ENCODE data around the gene CACNG4.
A peak's percentile ranks its signal among the peaks of the same experiment; 100 is the strongest.

The CACNG4 gene

DNA sequence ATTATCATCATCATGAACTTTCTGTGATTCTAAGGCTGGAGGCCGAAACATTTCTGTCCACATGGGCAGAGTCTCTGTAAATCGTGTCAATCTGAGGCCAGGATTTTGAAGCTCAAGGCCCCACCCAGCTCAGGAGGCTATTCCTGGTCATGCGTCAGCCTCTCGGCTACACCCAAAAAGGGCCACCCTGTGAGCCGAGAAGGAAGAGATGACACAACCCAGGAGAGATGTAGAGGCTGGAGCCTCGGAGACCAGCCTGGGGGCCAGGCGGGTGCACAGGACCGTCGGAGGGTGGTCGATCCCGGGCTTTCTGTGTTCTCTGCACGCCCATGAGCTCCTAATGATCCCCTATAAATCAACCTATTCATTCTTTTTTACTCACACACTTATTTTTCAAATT lies 78.8 kb downstream of the CACNG4 start:
- DNase-seq (ENCODE audit: low spot score): no peak

DNA sequence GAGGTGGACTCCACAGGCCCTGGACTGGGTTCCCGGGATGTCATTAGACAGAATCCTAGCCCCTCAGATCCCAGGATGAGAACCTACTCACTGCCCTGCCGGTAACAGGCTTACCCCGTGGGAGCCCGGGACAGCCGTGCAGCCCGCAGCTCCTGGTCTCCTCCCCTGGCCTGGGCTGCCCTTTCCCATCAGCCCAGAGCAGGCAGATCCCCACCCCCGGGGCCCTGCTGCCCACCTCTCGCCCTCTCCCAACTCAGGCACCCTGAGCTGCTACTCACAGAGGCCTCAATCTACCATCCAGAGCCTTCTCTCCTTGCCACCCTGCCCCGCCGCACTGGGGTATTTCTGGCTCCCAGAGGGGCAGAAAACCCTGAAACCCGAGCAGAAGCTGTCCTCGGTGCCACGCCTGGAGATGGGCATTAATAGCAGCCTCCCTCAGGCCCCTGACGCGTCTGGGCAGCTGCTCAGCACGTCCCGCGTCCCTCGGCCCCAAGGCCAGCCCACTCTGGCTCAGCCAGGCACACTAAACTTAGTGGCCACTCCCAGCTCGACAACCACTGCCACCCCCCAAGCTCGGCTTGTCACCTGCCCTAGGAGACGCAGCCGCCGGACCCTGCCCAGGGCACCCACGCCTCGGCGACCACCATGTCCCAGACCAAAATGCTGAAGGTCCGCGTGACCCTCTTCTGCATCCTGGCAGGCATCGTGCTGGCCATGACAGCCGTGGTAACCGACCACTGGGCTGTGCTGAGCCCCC lies 79.7 kb downstream of the CACNG4 start, which contains the start of gene CACNG1:
CACNG1 (plus strand) TSS at position 539 of the 757 bp plus-strand sequence; CDS start at position 646, 107 bp downstream.
- no peak for DNase-seq (ENCODE audit: low spot score)

DNA sequence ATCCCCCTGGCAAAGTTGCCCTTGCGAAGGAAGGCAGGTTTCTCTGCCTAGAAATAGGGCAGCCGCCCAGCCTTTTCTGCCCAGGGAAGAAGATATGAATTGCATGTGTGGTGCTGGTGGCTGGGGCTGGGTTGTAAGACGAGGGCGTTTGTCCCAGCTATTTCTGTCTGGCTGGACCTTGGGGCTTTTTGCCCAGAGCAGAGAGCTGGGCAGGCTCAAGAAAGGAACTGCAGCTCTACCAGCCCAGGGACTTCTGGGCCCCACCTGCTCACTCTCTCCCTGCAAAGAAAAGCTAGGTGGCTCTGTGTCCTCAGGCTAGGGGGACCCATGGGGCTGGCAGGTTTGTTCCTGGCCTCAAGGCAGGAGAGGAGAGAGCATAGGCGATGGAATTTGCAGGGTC lies 80.4 kb downstream of the CACNG4 start:
- no peak for DNase-seq (ENCODE audit: low spot score)

DNA sequence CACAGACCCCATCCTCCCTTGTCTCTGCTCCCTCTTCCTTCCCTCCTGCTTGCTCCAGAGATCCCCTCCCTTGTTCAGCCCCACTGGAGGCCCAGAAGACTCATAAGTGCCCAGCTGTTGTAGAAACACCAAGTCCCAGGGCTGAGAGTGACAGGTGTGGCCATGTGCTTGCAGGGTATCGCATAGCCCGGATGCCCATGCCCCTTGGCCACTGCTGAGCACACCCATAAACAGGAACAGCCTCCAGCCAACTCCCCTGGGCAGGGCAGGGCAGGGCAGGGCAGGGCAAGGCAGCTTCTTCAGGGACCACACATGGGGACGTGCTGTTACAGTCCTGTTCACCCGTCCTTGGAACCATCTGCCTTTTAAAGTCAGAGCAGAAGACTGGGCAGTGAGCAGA lies 81.9 kb downstream of the CACNG4 start:
- no peak for DNase-seq (ENCODE audit: low spot score)

DNA sequence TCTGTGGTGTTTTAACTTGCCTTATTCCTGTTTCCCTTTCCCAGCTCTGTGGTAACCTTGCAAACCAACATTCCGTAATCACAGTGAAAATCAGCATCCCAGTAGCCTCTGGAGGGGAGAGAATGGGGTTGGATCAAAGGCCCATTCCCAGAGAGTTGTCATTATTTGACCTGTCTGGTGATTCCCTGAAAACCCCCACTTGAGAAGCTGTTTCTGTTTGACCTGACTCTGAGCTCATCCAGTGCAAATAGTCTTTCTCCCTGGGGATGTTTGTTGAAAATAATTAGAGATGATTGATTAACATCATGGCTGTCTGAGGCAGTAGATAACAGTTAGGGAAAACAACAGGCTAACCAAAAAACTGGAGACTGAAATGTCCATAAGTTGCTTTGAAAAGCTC lies 82.9 kb downstream of the CACNG4 start:
- no peak for DNase-seq (ENCODE audit: low spot score)

DNA sequence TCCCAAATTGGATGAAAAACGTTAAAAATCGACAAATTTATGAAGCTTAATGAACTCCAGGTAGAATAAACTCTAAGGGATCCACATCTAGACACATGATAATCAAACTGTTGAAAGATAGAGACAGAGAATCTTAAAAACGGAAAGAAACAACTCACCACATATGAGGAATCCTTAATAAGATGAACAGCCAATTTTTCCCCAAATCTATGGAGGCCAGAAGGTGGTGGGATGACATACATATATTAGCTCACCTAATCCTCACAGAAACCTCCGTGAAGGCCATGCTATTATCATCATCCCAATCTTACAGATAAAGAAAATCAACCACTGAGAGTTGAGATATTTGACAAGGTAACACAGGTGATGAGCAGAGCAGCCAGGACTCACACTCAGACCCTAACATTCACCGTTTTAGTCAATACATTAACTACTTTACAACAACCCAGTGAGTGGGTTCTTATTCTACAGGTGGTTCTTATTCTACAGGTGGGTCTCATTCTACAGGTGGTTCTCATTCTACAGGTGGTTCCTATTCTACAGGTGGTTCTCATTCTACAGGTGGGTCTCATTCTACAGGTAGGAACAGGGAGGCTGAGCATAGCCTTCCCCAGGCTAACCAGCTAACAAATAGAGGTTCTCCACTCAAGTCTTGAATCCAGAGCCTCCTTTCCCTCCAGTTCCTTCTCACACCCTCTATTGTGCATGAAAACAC lies 84.7 kb downstream of the CACNG4 start:
- DNase-seq (ENCODE audit: low spot score): no peak

DNA sequence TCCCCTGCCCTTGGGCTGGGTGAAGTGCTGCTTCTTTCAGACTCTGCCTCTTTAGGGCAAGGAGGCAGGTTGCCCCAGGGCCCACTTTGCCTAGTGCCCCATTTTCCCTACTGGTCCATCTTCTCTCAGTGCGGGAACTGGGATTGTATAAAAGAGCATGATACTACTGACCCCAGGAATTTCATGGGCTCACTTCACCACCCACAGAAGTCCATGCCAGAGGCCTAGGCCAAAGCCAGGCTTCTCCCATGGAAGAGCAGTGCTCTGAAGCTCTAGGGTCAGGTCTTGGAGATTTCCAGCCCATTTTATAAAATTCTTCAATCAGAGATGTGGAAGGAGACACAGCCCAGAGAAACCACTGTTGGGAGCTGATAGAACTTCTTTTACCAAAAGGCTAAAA lies 85.6 kb downstream of the CACNG4 start:
- peak; percentile 41 for DNase-seq (ENCODE audit: low spot score)

DNA sequence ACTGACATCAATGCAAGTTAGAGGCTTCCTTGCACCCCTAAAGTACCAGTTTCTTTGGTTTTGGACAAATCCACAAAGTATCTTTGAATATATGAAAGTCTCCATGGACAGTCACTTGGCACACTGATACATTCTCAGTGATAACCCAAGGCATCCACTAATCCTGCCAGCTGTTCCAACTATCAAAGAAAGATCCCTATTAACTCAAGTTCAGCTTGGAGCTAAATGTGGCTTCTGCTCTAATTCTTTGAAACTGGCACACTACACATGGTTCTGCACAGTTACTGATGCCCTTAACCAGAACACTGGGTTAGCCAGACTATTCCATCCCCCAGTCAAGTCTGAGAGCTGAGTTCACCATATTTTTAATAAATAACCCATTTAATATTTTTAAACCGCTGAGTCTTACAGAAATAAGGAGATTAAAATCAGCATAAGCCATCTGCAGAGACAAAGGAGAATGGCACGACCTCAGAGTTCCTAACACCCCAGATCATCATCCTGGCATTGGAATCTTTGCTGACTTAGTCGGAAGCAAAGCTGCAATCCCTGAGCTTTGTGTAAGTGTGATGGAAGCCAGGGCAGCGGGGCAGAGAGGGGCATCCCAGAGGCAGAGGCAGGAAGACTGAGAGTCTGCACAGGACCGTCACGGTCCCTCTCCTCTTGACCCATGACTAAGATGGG lies 86.1 kb downstream of the CACNG4 start:
- peak; percentile 79 for DNase-seq (ENCODE audit: low spot score)

DNA sequence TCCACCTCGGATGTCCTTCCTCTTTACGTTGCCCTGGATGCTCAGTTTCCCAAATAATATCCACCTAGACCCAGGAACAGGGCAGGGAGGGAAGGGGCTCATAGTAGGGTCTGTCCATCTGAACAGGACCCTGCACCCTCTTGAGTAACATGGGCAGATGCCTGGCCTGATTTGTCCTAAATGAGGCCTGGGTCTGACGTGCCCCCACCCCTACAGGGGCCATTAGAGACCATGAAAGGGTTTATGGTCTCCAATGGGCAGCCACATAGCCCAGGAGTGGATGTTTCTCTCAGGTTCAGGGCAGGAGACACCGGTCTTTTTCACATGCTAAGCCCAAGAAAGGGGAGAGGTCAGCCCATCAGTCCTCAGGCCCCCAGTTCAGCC lies 86.6 kb downstream of the CACNG4 start:
- DNase-seq (ENCODE audit: low spot score): peak; percentile 36

DNA sequence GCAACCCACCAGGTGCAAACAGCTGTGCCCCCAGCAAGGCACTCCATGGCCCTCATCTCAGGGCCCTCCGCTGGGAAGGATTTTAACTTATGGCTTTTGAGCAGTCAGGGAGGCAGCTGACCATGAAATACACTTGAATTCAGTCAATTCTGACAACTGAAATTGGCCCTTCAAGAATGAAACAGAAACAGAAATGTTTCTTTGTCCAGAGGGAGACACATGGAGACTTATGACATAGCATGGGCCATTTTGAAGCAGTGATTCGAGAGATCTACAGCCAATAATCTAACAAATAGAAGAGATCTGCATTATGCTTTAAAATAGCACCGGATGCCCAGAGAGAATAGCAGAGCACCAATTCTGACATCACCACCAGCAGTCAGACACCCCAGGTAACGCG lies 87.3 kb downstream of the CACNG4 start:
- DNase-seq (ENCODE audit: low spot score): no peak

DNA sequence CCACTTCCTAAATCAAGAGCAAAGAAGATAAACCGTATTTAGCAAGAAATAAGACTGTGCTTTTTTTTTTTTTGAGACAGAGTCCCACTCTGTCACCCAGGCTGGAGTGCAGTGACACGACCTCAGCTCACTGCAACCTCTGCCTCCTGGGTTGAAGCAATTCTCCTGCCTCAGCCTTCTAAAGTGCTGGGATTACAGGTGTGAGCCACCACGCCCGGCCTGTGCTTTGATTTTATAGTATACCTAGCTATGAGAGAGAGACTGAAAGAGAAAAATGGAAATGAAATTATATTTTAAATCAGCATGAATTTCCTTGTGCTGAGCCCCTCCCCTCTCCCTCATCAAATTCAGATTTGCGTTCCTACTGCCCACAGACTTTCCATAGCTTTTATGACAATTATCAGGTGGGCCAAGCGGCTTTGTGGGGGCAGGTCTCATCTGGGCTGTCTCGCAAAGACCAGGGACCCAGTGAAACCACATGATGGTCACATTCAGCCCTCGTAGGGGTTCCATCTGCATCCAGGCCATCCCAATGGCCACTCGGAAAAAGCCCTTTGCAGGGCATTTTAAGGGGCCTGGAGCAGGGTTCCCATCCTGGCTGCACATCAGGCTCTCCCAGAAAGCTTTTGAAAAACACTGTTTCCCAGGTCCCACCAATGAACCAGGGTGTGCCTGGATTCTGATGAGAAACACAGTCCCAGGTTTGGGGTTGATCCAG lies 88.4 kb downstream of the CACNG4 start:
- DNase-seq (ENCODE audit: low spot score): peak; percentile 17

DNA sequence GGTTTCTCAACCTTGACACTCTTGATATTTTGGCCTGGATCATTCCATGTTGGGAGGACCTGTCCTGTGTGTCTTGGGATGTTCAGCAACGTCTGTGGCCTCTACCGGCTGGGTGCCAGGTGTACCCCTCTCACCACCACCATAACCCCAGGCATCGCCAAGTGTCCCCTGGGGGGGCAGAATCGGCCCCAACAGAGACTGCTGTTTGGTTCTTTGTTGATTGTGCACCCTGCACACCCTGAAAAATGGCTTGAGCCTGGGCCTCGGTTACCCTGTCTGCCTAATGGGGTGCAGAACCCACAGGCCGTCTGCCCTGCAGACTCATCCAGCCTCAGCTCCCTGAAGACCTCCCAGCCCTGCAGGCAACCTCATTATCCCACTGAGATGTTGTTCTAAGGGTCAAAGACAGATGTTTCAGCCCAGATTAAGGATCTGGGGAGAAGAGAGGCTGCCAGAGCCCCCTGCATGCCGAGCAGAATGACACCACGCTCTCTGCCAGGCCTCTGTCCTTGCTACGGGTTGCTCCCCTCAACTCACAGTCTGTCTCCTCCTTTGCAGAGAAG lies 89.0 kb downstream of the CACNG4 start:
- DNase-seq (ENCODE audit: low spot score): peak; percentile 27

DNA sequence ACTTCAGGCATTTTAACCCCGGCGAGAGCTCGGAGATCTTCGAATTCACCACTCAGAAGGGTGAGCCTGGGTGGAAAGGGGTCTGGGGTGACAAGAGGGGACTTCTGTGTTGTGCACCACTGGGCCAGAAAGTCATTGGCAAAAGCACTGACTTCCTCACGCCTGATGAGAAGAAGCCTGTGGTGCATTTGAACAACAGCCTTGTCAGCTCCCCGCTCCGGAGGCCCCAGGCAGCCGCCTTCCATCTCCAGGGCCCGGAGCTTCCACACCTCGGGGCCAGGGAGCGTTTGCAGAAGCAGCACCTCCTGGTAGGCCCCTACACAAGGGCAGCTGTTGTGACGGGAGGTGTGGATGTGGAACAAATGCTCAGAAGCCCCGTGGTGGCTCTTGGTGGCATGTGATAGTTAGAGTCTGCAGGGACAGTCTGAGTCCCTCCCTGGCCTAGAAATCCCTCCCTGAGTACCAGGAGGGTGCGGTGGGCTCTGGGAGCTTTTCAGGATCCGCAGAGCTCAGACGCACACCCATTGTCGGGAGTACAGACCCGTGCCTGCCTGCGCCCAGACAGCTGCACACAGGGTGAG lies 89.6 kb downstream of the CACNG4 start:
- peak; percentile 39 for DNase-seq (ENCODE audit: low spot score)

DNA sequence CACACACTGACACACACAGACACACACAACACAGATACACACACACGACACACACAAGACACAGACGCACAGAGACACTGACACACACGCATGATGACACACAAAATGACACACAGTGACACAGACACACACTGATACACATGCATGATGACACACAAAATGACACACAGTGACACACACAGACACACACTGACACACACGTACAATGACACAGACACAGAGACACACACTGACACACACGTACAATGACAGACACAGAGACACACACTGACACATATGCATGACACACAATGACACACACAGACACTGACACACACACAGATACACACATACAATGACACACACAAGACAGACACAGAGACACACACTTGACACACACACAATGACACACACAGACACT lies 90.1 kb downstream of the CACNG4 start:
- no peak for DNase-seq (ENCODE audit: low spot score)

DNA sequence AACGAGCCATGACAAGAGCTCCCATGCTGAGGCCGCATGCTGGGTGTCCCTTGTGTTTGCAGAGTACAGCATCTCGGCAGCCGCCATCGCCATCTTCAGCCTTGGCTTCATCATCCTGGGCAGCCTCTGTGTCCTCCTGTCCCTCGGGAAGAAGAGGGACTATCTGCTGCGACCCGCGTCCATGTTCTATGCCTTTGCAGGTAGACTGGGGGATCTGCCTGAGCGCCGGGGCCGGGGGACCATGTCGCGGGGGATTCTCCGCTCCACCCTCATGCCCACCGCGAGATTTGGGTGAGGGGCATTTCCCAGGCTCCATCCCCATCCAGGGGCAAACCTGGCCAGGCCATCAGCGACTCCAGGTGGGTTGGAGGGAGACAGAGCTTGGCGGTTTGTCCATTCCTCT lies 90.5 kb downstream of the CACNG4 start:
- DNase-seq (ENCODE audit: low spot score): peak; percentile 32

DNA sequence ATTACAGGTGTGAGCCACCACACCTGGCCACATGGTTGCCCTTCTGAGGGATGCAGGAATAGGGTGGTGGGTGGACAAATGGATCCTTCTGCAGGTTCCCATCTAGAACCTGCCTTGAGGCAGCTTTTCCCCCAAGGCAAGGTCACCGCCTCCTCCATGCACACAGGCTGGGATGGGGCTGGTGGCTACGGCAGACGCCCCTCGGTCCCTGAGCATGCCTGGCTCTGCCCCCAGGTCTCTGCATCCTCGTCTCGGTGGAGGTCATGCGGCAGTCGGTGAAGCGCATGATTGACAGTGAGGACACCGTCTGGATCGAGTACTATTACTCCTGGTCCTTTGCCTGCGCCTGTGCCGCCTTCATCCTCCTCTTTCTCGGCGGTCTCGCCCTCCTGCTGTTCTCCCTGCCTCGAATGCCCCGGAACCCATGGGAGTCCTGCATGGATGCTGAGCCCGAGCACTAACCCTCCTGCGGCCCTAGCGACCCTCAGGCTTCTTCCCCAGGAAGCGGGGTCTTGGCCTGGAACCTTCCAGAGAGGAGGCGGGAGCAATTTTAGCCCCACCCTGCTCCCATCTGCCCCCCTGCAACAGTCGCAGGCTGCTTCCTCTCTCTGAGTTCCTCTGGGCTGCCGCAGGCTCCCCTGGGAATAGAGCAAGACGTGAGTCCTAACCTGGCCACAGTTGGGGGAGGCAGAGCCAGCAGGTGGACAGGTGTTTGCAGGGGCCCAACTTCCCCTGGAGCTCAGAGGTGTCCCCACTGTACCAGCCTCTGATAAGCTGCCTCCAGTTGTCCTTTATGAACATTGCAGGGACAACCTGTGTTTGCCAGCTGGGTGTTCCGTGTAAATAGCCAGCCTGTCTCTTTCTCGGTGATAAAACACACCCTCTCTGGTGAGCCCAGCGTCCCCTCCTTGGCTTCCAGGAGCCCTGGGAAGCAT lies 91.6 kb downstream of the CACNG4 start:
- peak; percentile 46 for DNase-seq (ENCODE audit: low spot score)

DNA sequence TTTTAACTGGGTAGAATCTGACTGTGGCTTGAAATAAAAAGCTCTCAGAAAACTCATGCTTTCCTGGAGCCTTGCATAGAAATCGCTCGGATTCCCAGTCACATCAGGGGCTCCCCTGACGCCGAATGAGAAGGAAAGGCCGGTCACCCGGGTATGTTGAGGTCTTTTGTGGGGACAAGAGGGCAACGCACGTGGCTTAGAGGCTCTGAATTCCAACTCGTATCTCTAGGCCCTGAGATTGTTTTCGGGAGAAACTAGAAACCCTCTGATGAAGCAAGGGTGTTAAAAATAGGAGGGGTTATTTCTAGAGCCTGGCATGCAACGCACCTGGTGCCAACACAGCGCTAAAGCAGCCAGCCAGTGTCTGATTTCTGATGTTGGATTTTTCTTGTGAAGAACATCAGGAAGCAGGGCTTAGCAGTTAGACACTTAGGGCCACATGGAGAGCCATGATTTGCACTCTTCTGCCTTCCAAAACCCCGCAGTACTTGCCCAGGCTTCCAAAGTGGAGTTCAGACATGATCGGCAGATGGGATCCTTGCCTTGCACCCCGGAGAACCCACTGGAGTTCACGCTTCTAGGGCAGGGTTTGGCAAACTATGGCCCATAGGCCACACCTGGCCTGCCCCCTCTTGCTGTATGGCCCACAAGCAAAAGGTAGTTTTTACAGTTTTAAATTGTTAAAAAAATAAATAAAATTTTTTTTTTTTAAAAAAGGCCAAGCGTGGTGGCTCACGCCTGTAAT lies 92.4 kb downstream of the CACNG4 start:
- peak; percentile 33 for DNase-seq (ENCODE audit: low spot score)

DNA sequence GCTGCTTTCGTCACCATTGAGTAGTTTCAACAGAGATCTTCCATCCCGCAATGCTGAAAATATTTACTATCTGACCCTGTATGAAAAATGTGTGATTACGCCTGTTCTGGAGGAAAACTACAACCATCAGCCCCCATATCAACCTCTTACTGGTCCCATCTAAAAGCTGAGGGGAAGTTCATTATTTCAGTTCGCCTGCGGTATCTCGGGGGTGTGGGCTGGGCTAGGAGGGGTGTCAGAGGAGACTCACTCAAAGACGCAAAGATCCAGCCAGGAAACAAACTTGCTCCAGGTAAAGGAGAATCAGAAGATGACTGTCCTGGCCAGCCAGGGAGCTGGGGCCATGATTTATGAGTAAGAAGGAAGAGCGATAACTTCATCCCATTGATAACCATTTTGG lies 93.5 kb downstream of the CACNG4 start:
- no peak for DNase-seq (ENCODE audit: low spot score)

DNA sequence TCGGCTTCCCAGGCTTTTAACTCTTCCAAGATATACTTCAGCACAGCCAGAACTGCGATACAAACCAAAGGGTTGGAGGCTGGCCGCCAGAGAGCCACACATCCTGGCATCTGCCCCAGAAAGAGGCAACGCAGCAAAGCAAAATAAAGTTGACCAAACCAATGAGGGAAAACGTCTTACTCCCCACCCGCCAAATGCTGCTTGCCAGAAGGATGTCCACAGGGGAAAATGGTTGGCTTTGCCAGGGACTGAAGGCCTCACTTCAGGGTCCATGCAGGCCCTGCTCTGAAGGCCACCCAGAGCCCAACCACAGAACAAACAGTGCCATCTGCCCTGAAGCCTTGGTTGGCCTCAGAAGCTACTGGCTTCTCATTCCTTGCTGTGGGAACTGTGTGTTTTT lies 94.9 kb downstream of the CACNG4 start:
- DNase-seq (ENCODE audit: low spot score): peak; percentile 30

DNA sequence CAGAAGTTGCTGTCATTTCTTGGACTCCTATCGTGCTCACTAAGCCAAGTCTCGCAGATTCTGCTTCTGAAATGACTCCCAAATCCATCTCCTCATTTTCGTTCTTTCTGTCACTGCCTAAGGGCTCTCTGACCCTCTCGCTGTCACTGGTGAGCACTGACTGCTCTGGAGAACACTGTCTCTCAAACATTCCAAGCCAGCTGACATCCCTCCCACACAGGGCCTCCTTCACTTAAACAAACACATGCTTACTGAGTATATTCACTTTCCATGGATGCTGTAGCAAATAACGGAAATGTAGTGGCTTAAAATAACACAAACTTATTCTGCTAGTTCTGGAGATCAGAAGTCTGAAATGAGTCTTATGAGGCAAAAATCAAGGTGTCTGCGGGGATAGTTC lies 98.6 kb downstream of the CACNG4 start:
- DNase-seq (ENCODE audit: low spot score): no peak
